ENCODE data around the gene SLC35F3.
"Not testable (repeated sequence)": the region's sequence is repeated elsewhere in the genome, so short reads cannot be mapped to it uniquely, and the experiment has no call there.

Gene SLC35F3

GRCh38 chr1:234199476-234200127 is 295.1 kb downstream of the SLC35F3 start:
- TF ChIP-seq PAX5 (IDR thresholded peaks at IDR 0.05; ENCODE audit: insufficient read depth, low read length, severe bottlenecking), result no peak
- no peak for TF ChIP-seq POU2F2 (IDR thresholded peaks at IDR 0.05; ENCODE audit: low read depth, low read length)
- TF ChIP-seq SPI1 (IDR thresholded peaks at IDR 0.05; ENCODE audit: low read depth, low read length), result no peak
- DNase-seq (ENCODE audit: insufficient read length, low spot score) (no peak), FAIRE-seq (no peak)

GRCh38 chr1:234200566-234200965 is 296.1 kb downstream of the SLC35F3 start:
- no peak for FAIRE-seq

GRCh38 chr1:234201600-234201999 is 297.1 kb downstream of the SLC35F3 start:
- DNase-seq (ENCODE audit: insufficient read length, low spot score) (no peak), FAIRE-seq (no peak)
- TF ChIP-seq SPI1 (IDR thresholded peaks at IDR 0.05; ENCODE audit: low read depth, low read length) (no peak), TAF1 (IDR thresholded peaks at IDR 0.05; ENCODE audit: low read depth, low read length) (no peak), PAX5 (IDR thresholded peaks at IDR 0.05; ENCODE audit: insufficient read depth, low read length, severe bottlenecking) (no peak), POU2F2 (IDR thresholded peaks at IDR 0.05; ENCODE audit: low read depth, low read length) (no peak), POLR2A (IDR thresholded peaks at IDR 0.05; ENCODE audit: low read depth, low read length) (no peak), POLR2AphosphoS5 (IDR thresholded peaks at IDR 0.05; ENCODE audit: low read depth, low read length) (no peak)

More at GRCh38 chr1:234200566-234200965, 296.1 kb downstream of the SLC35F3 start:
- TF ChIP-seq POLR2AphosphoS5 (IDR thresholded peaks at IDR 0.05; ENCODE audit: low read depth, low read length) (no peak), TAF1 (IDR thresholded peaks at IDR 0.05; ENCODE audit: low read depth, low read length) (no peak), SPI1 (IDR thresholded peaks at IDR 0.05; ENCODE audit: low read depth, low read length) (no peak), POLR2A (IDR thresholded peaks at IDR 0.05; ENCODE audit: low read depth, low read length) (no peak), PAX5 (IDR thresholded peaks at IDR 0.05; ENCODE audit: insufficient read depth, low read length, severe bottlenecking) (no peak), POU2F2 (IDR thresholded peaks at IDR 0.05; ENCODE audit: low read depth, low read length) (no peak)
- no peak for DNase-seq (ENCODE audit: insufficient read length, low spot score)

- TF ChIP-seq POLR2AphosphoS5 (IDR thresholded peaks at IDR 0.05; ENCODE audit: low read depth, low read length), result no peak
- no peak for TF ChIP-seq POLR2A (IDR thresholded peaks at IDR 0.05; ENCODE audit: low read depth, low read length)
- no peak for TF ChIP-seq SPI1 (IDR thresholded peaks at IDR 0.05; ENCODE audit: low read depth, low read length)
- TF ChIP-seq PAX5 (IDR thresholded peaks at IDR 0.05; ENCODE audit: insufficient read depth, low read length, severe bottlenecking), result no peak
- no peak for TF ChIP-seq POU2F2 (IDR thresholded peaks at IDR 0.05; ENCODE audit: low read depth, low read length)
- no peak for TF ChIP-seq TAF1 (IDR thresholded peaks at IDR 0.05; ENCODE audit: low read depth, low read length)
- FAIRE-seq, result no peak
- DNase-seq (ENCODE audit: insufficient read length, low spot score), result no peak
Observed at GRCh38 chr1:234205966-234206365, 301.5 kb downstream of the SLC35F3 start.

GRCh38 chr1:234206651-234207284 is 302.3 kb downstream of the SLC35F3 start:
- FAIRE-seq (no peak), DNase-seq (ENCODE audit: insufficient read length, low spot score) (no peak)
- TF ChIP-seq SPI1 (IDR thresholded peaks at IDR 0.05; ENCODE audit: low read depth, low read length), result no peak
- no peak for TF ChIP-seq POLR2A (IDR thresholded peaks at IDR 0.05; ENCODE audit: low read depth, low read length)
- no peak for TF ChIP-seq POU2F2 (IDR thresholded peaks at IDR 0.05; ENCODE audit: low read depth, low read length)
- TF ChIP-seq POLR2AphosphoS5 (IDR thresholded peaks at IDR 0.05; ENCODE audit: low read depth, low read length), result no peak
- TF ChIP-seq PAX5 (IDR thresholded peaks at IDR 0.05; ENCODE audit: insufficient read depth, low read length, severe bottlenecking), result no peak

- TF ChIP-seq POLR2A (IDR thresholded peaks at IDR 0.05; ENCODE audit: low read depth, low read length), result no peak
- TF ChIP-seq SPI1 (IDR thresholded peaks at IDR 0.05; ENCODE audit: low read depth, low read length), result no peak
- no peak for TF ChIP-seq POU2F2 (IDR thresholded peaks at IDR 0.05; ENCODE audit: low read depth, low read length)
- TF ChIP-seq POLR2AphosphoS5 (IDR thresholded peaks at IDR 0.05; ENCODE audit: low read depth, low read length), result no peak
- TF ChIP-seq PAX5 (IDR thresholded peaks at IDR 0.05; ENCODE audit: insufficient read depth, low read length, severe bottlenecking), result no peak
- TF ChIP-seq TAF1 (IDR thresholded peaks at IDR 0.05; ENCODE audit: low read depth, low read length), result no peak
- FAIRE-seq (no peak), DNase-seq (ENCODE audit: insufficient read length, low spot score) (no peak)
Observed at GRCh38 chr1:234208351-234208750, 303.9 kb downstream of the SLC35F3 start.

- TF ChIP-seq SPI1 (IDR thresholded peaks at IDR 0.05; ENCODE audit: low read depth, low read length) (no peak), TAF1 (IDR thresholded peaks at IDR 0.05; ENCODE audit: low read depth, low read length) (no peak), PAX5 (IDR thresholded peaks at IDR 0.05; ENCODE audit: insufficient read depth, low read length, severe bottlenecking) (no peak), POU2F2 (IDR thresholded peaks at IDR 0.05; ENCODE audit: low read depth, low read length) (no peak), POLR2A (IDR thresholded peaks at IDR 0.05; ENCODE audit: low read depth, low read length) (no peak), POLR2AphosphoS5 (IDR thresholded peaks at IDR 0.05; ENCODE audit: low read depth, low read length) (no peak)
- FAIRE-seq, result no peak
- no peak for DNase-seq (ENCODE audit: insufficient read length, low spot score)
Observed at GRCh38 chr1:234208791-234209190, 304.3 kb downstream of the SLC35F3 start.

- not testable (repeated sequence) for FAIRE-seq; DNase-seq (ENCODE audit: insufficient read length, low spot score)
Observed at GRCh38 chr1:234210429-234210828, 306.0 kb downstream of the SLC35F3 start.

GRCh38 chr1:234211855-234212254 is 307.4 kb downstream of the SLC35F3 start:
- DNase-seq (ENCODE audit: insufficient read length, low spot score); FAIRE-seq: not testable (repeated sequence)

GRCh38 chr1:234212764-234213657 is 308.5 kb downstream of the SLC35F3 start:
- peak; percentile 35 for TF ChIP-seq SPI1 (IDR thresholded peaks at IDR 0.05; ENCODE audit: low read depth, low read length)
- no peak for TF ChIP-seq POU2F2 (IDR thresholded peaks at IDR 0.05; ENCODE audit: low read depth, low read length)
- no peak for FAIRE-seq
- no peak for DNase-seq (ENCODE audit: insufficient read length, low spot score)

All from GM12891 (cell line).